IMR-90 (cell line): Measurements from ENCODE around the gene C9orf152. TPM values are rescaled to one million over a fixed set of nuclear protein-coding genes. Genes with fewer than 3 reads are reported as not detected.
A peak's percentile ranks its signal among the peaks of the same experiment; 100 is the strongest.

Source experiments
- ATAC-seq: fragments of 200-7000 bp; cut with Tn5 transposase; 2 replicates; pipeline ENCODE4 v1.9.1; 2020; ENCODE audit warnings: low read depth, mild to moderate bottlenecking, moderate library complexity
- BruUV-seq: library from RNA; stranded (reverse); fragments of 400-500 nt; replicated peaks from 2 replicates; lab custom pipeline; 2021; lab: Mats Ljungman, UMichigan
- CTCF ChIA-PET: fragments of 300-600 bp; formaldehyde crosslinking; extraction: SDS; loops from one replicate; lab custom pipeline; 2021; ENCODE audit warnings: antibody characterized with exemption; lab: Yijun Ruan, JAX
- POLR2A ChIA-PET: fragments of 300-600 bp; sonication (Branson Sonifier 250); formaldehyde crosslinking; loops from one replicate; lab custom pipeline; 2022; ENCODE audit warnings: antibody characterized with exemption; ENCODE audit not compliant: unreplicated experiment; lab: Charles Lee
- DNase-seq: peaks from one replicate; pipeline ENCODE4 v3.0.0; 2013
- H2AFZ ChIP-seq: replicated peaks from 2 replicates; pipeline ENCODE3; 2013; ENCODE audit warnings: low read length, mild to moderate bottlenecking; ENCODE audit not compliant: poor library complexity
- H2AK5ac ChIP-seq: 2 replicates; pipeline ENCODE4 v1.6.1; 2013; ENCODE audit warnings: low read depth, low read length, inconsistent platforms
- H2AK9ac ChIP-seq: replicated peaks from 2 replicates; pipeline ENCODE3; 2013; ENCODE audit warnings: mild to moderate bottlenecking, low read depth, low read length, moderate library complexity; ENCODE audit not compliant: poor library complexity
- H2BK120ac ChIP-seq: 2 replicates; pipeline ENCODE4 v1.6.1; 2013; ENCODE audit warnings: low read depth, low read length, inconsistent platforms
- H2BK15ac ChIP-seq: 3 replicates; pipeline ENCODE4 v1.6.1; 2013; ENCODE audit warnings: low read depth, low read length, inconsistent platforms
- H2BK20ac ChIP-seq: 2 replicates; pipeline ENCODE4 v1.6.1; 2013; ENCODE audit warnings: low read depth, mild to moderate bottlenecking, inconsistent platforms, low read length, moderate library complexity
- H2BK5ac ChIP-seq: 2 replicates; pipeline ENCODE4 v1.6.1; 2013; ENCODE audit warnings: mild to moderate bottlenecking, low read depth, low read length, inconsistent platforms; ENCODE audit not compliant: poor library complexity, severe bottlenecking
- H3K14ac ChIP-seq: replicated peaks from 2 replicates; pipeline ENCODE4 v1.6.1; 2013; ENCODE audit warnings: low read depth, low read length, inconsistent platforms
- H3K18ac ChIP-seq: 2 replicates; pipeline ENCODE4 v1.6.1; 2013; ENCODE audit warnings: low read depth, low read length, control low read depth
- H3K23ac ChIP-seq: 2 replicates; pipeline ENCODE4 v1.6.1; 2013; ENCODE audit warnings: low read depth, low read length, inconsistent platforms
- H3K27ac ChIP-seq: 2 replicates; pipeline ENCODE4 v1.5.1; 2013; ENCODE audit warnings: mild to moderate bottlenecking, control low read depth, low read length; ENCODE audit not compliant: insufficient read depth
- H3K27me3 ChIP-seq: 2 replicates; pipeline ENCODE4 v1.6.1; 2013; ENCODE audit warnings: low read length; ENCODE audit not compliant: control insufficient read depth, insufficient read depth
- H3K36me3 ChIP-seq: 2 replicates; pipeline ENCODE4 v1.6.1; 2013; ENCODE audit warnings: low read length, mixed read lengths; ENCODE audit not compliant: control insufficient read depth, insufficient read depth
- H3K4ac ChIP-seq: 2 replicates; pipeline ENCODE4 v1.6.1; 2013; ENCODE audit warnings: low read depth, low read length, inconsistent platforms
- H3K4me1 ChIP-seq: 2 replicates; pipeline ENCODE4 v1.6.1; 2013; ENCODE audit warnings: low read length, mixed read lengths; ENCODE audit not compliant: control insufficient read depth, insufficient read depth
- H3K4me2 ChIP-seq: 2 replicates; pipeline ENCODE4 v1.6.1; 2013; ENCODE audit warnings: low read depth, mild to moderate bottlenecking, control low read depth, low read length, moderate library complexity
- H3K4me3 ChIP-seq: 2 replicates; pipeline ENCODE4 v1.5.1; 2013; ENCODE audit warnings: low read depth, mild to moderate bottlenecking, control low read depth, low read length, moderate library complexity; ENCODE audit not compliant: insufficient read depth
- H3K56ac ChIP-seq: 2 replicates; pipeline ENCODE4 v1.6.1; 2013; ENCODE audit warnings: low read length, inconsistent platforms; ENCODE audit not compliant: insufficient read depth; ENCODE audit errors: extremely low read depth
- H3K79me1 ChIP-seq, 2 experiments: 2 replicates each; pipeline ENCODE4 v1.6.1; 2013; ENCODE audit warnings: low read length in 2 of 2, inconsistent platforms in 1 of 2, low read depth in 1 of 2
- H3K9ac ChIP-seq: 2 replicates; pipeline ENCODE4 v1.6.1; 2013; ENCODE audit warnings: low read depth, low read length, control low read depth
- H3K9me1 ChIP-seq: 2 replicates; pipeline ENCODE4 v1.6.1; 2013; ENCODE audit warnings: low read length, inconsistent platforms; ENCODE audit not compliant: insufficient read depth
- H3K9me3 ChIP-seq: 2 replicates; pipeline ENCODE4 v1.6.1; 2013; ENCODE audit warnings: low read length; ENCODE audit not compliant: control insufficient read depth, insufficient read depth
- H4K20me1 ChIP-seq: 2 replicates; pipeline ENCODE4 v1.6.1; 2013; ENCODE audit warnings: low read length, inconsistent platforms; ENCODE audit not compliant: insufficient read depth
- H4K5ac ChIP-seq: 2 replicates; pipeline ENCODE4 v1.6.1; 2013; ENCODE audit warnings: mild to moderate bottlenecking, low read depth, low read length, control low read depth
- H4K8ac ChIP-seq, 2 experiments: 2 replicates each; pipeline ENCODE4 v1.6.1; 2013; ENCODE audit warnings: low read depth in 2 of 2, low read length in 2 of 2, control low read depth in 1 of 2, inconsistent platforms in 1 of 2
- H4K91ac ChIP-seq: 2 replicates; pipeline ENCODE4 v1.6.1; 2013; ENCODE audit warnings: low read depth, low read length, inconsistent platforms; ENCODE audit not compliant: insufficient read depth
- MAFK ChIP-seq: IDR thresholded peaks from 2 replicates; pipeline ENCODE4 v1.6.1; 2012; ENCODE audit warnings: low read depth, low read length, improper control_type of control experiment
- MAZ ChIP-seq: IDR thresholded peaks from 2 replicates; pipeline ENCODE4 v1.6.1; 2012; ENCODE audit warnings: low read depth, mild to moderate bottlenecking, low read length, improper control_type of control experiment, moderate library complexity, borderline replicate concordance
- WGBS, 2 experiments: methylation state at CpG; one replicate each; pipeline versions ENCODE4 v1.1.5 to v1.1.7; 2013; ENCODE audit warnings: missing lambda C conversion rate in 2 of 2; ENCODE audit not compliant: insufficient read length in 1 of 2; ENCODE audit errors: extremely low coverage in 2 of 2; 5-methylcytosine and 5-hydroxymethylcytosine counted together
- dilution Hi-C: fragments of 300-500 bp; cut with HindIII; formaldehyde crosslinking; loops from one replicate; pipeline ENCODE4 v1.14.3; 2018; ENCODE audit warnings: low sequenced_read_pairs; ENCODE audit not compliant: unreplicated experiment
- in situ Hi-C: fragments of 300-500 bp; cut with MboI; formaldehyde crosslinking; loops from 3 replicates; pipeline ENCODE4 v1.14.3; 2019; ENCODE audit warnings: low sequenced_read_pairs, inconsistent platforms, mixed read lengths
- intact Hi-C: fragments of 100-400 bp; cut with micrococcal nuclease; formaldehyde crosslinking; loops from 2 replicates; pipeline ENCODE4 v1.10.0; 2022
- polyA plus RNA-seq, 3 experiments: library from polyadenylated mRNA; depleted of rRNA; stranded (reverse); fragments of >200 nt; gene quantifications; 2 replicates each; pipeline ENCODE4 v1.2.3, GENCODE V29; 2012; ENCODE audit warnings: low replicate concordance in 1 of 3
- total RNA-seq: library from RNA; depleted of rRNA; stranded (reverse); fragments of >200 nt; gene quantifications from 2 replicates; pipeline ENCODE4 v1.2.3, GENCODE V29; 2012

C9orf152 gene
- total and polyA plus RNA-seq, 2 of the 4 experiments (the other 2 are of a cell fraction): not detected

- H3K9me1 ChIP-seq: no peaks in the 10 kb centered on the region
- H3K4me1 ChIP-seq: peaks cover 8% of the 10 kb centered on the region
- H3K9me3 ChIP-seq: no peaks in the 10 kb centered on the region
- H3K23ac ChIP-seq: no peak overlapping the region
- in situ Hi-C loops (loop anchor here (25.0 kb wide), 2 partner anchors 423 to 873 kb away; no protein-coding TSS in a partner anchor), intact Hi-C loops (loop anchor here (10.0 kb wide), 1 partner anchor 186 kb away; no protein-coding TSS in a partner anchor), dilution Hi-C loops (no loop called here)
- DNase-seq: peak; percentile 18
- H2AK9ac ChIP-seq: peak overlapping the region; percentile 32
- H3K18ac ChIP-seq: no peak overlapping the region; the same call in 1 of the 2 replicates
- no peak overlapping the region for H4K91ac ChIP-seq
- H3K4me3 ChIP-seq: no peak overlapping the region
- no peak overlapping the region for H3K9ac ChIP-seq
- no peaks in the 10 kb centered on the region for H3K36me3 ChIP-seq
- ChIA-PET POLR2A (no interaction called here), CTCF (no interaction called here)
- H4K20me1 ChIP-seq: no peaks in the 10 kb centered on the region
- H3K79me1 ChIP-seq: no peaks in the 10 kb centered on the region
- H3K27me3 ChIP-seq: no peaks in the 10 kb centered on the region
- no peak overlapping the region for H2BK120ac ChIP-seq
- no peak overlapping the region for H3K4ac ChIP-seq
- TF ChIP-seq MAZ: no peak
- TF ChIP-seq MAFK: no peak
- H2BK15ac ChIP-seq: no peak overlapping the region
- no peak overlapping the region for H3K4me2 ChIP-seq
- ATAC-seq: peak; percentile 42
- no peak overlapping the region; the same call in 1 of the 2 replicates for H3K27ac ChIP-seq
- H2BK5ac ChIP-seq: no peak overlapping the region
- no peak overlapping the region for H4K5ac ChIP-seq
- no peak overlapping the region for H2AK5ac ChIP-seq
- no TSS peak for BruUV-seq
- H3K14ac ChIP-seq: no peak overlapping the region
- WGBS, 2 experiments: 47% methylated on average over 2 of the region's 4 CpGs; no CpG with 5 or more reads in 1 of the 2 experiments
- H4K8ac ChIP-seq: no peak overlapping the region
- no peak overlapping the region for H2AFZ ChIP-seq
- H3K56ac ChIP-seq: no peak overlapping the region
- H2BK20ac ChIP-seq: no peak overlapping the region
Measured at GRCh38 chr9:110188991-110189390, 19.0 kb downstream of the C9orf152 start.
